ENCODE measurements around the gene LRCH4.

- TF ChIP-seq POLR2A (IDR thresholded peaks at IDR 0.05) (no peak), CTCF (IDR thresholded peaks at IDR 0.05) (no peak)
Observed at GRCh38 chr7:100632951-100633717, 47.2 kb upstream of the LRCH4 start.

All from lower leg skin (tissue), 3 donors.